Activated T-helper 9 cell treated with anti-CD3 and anti-CD28 coated beads, Interleukin-2, amount 50 U/mL, for 16 hours (primary cell): ENCODE measurements around the gene EPHA6.

Experiments
- DNase-seq: peaks from one replicate; pipeline ENCODE4 v3.0.0-alpha.2; 2020; ENCODE audit warnings: low read depth

Gene EPHA6

GRCh38 chr3:96813820-96814650 lies at the start of gene EPHA6:
Gene EPHA6, plus strand, starts transcription at chr3:96814594.
- DNase-seq, result no peak

- no peak for DNase-seq
These were observed 37.6 kb upstream of the EPHA6 start for GRCh38 chr3:96776818-96777217.

GRCh38 chr3:96779810-96780209 lies 34.6 kb upstream of the EPHA6 start:
- DNase-seq, result no peak

- no peak for DNase-seq
These were observed 18.3 kb upstream of the EPHA6 start for GRCh38 chr3:96796101-96796500.

GRCh38 chr3:96803870-96804269 lies 10.5 kb upstream of the EPHA6 start:
- no peak for DNase-seq

GRCh38 chr3:96806341-96806740 lies 8.1 kb upstream of the EPHA6 start:
- DNase-seq, result no peak

GRCh38 chr3:96813134-96813819 lies 1.1 kb upstream of the EPHA6 start:
- peak; percentile 17 for DNase-seq

- no peak for DNase-seq
These were observed 515 bp downstream of the EPHA6 start for GRCh38 chr3:96814651-96815567.

- DNase-seq, result no peak
These were observed 16.8 kb downstream of the EPHA6 start for GRCh38 chr3:96831175-96831574.

GRCh38 chr3:96833301-96833700 lies 18.9 kb downstream of the EPHA6 start:
- DNase-seq, result no peak

- no peak for DNase-seq
These were observed 21.9 kb downstream of the EPHA6 start for GRCh38 chr3:96836153-96836915.

- DNase-seq, result no peak
These were observed 29.3 kb downstream of the EPHA6 start for GRCh38 chr3:96843505-96844203.

- DNase-seq, result no peak
These were observed 29.8 kb downstream of the EPHA6 start for GRCh38 chr3:96844204-96844514.

- no peak for DNase-seq
These were observed 38.5 kb downstream of the EPHA6 start for GRCh38 chr3:96852849-96853248.

- DNase-seq, result no peak
These were observed 46.5 kb downstream of the EPHA6 start for GRCh38 chr3:96860882-96861281.

GRCh38 chr3:96863129-96863740 lies 48.8 kb downstream of the EPHA6 start:
- no peak for DNase-seq

GRCh38 chr3:96865605-96866004 lies 51.2 kb downstream of the EPHA6 start:
- no peak for DNase-seq

- no peak for DNase-seq
These were observed 54.9 kb downstream of the EPHA6 start for GRCh38 chr3:96869316-96869715.

GRCh38 chr3:96877510-96877909 lies 63.1 kb downstream of the EPHA6 start:
- no peak for DNase-seq

- DNase-seq, result no peak
These were observed 85.6 kb downstream of the EPHA6 start for GRCh38 chr3:96900031-96900430.

GRCh38 chr3:96900566-96900965 lies 86.2 kb downstream of the EPHA6 start:
- DNase-seq, result no peak
